ENCODE results near the gene HOXD13. TPM values are rescaled to one million over a fixed set of nuclear protein-coding genes. Genes with fewer than 3 reads are reported as not detected.

Gene HOXD13
- total and polyA plus RNA-seq, 9 donors, result not detected

DNA sequence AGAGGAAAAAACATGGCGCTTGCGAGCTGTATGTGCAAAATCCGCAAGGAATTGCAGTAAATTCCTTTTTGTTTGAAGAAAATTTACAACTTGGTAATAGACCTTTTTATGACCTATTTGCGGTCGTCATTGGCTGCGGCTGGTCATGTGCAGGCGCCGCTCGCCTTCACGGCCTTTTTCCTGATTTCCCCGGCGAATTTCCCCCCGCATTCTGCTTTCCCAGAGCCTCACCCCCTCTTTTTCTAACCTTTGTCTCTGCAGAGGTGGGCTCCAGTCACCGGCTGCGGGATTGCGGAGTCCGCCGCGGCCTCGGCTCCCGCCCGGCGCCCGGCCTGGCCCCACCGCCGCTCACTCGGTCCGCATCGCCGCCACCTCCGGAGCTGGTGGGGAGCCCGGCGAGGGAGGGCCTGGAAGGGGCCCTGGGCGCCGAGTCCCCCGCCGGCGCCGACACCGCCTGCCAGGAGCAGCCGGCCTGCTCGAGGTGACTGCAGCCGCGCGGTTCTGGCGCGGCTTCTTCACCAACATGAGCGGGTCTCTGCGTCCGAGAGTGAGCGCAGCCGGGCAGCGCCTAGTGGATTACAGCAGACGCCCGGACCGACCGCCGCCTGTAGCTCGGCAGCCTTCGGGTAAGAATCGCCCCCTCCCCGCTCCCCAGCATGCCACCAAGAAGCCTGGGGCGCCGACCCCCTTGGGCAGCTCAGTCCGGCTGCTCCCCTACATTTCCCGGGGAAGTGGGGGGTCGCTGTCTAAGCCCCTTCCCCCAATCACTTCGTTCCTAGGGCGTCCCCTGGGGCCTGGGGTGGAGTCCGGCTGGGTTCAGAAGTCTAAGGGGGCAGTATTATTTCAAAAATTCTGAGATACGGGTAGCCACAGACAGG, 44.1 kb downstream of the HOXD13 start:
- intact Hi-C loops (cut with DNase I), result loop anchor here in 1 of 4 donors (10.0 kb wide), 1 partner anchor 1128 kb away; the partner anchor contains the start of gene NFE2L2
- Histone ChIP-seq H3K4me1 (ENCODE audit: insufficient read depth) (peaks cover 20% of the 10 kb centered on the region), H3K4me3 (peak overlapping the region; percentile 64), H3K27ac (peak overlapping the region; percentile 93 to 99), H3K27me3 (no peaks in the 10 kb centered on the region), H3K36me3 (no peaks in the 10 kb centered on the region), H3K9me3 (no peaks in the 10 kb centered on the region)
- WGBS, 3 donors, result 0 to 1% (median 0%) methylated on average over 71 of the region's 71 CpGs
- peak; percentile 62 to 75 (median 70) for DNase-seq
- TF ChIP-seq POLR2A (IDR thresholded peaks at IDR 0.05) (peak; percentile 31), EP300 (IDR thresholded peaks at IDR 0.05) (no peak), CTCF (IDR thresholded peaks at IDR 0.05) (peak in 1 of 3 donors; percentile 9)

DNA sequence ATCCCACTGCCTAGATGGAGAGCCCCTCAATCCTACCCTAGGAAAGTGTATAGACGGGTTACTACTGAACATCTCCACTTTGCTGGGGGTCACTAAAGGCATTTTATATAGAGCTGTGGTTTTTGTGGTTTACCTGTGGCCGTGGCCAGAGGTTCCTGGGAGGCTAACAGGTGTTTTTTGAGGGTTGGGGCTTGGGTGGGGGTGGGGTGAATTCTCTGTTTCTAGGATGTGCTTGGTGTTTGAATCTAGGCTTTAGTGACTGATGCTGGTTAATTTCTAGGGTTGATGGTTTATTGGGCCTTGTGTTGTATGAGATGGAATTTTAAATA, 44.7 kb downstream of the HOXD13 start:
- 0 to 4% (median 3%) methylated on average over 2 of the region's 2 CpGs for WGBS, 3 donors
- Histone ChIP-seq H3K27ac (peak overlapping the region; percentile 93 to 99), H3K4me1 (ENCODE audit: insufficient read depth) (peaks cover 20% of the 10 kb centered on the region), H3K27me3 (no peaks in the 10 kb centered on the region), H3K36me3 (no peaks in the 10 kb centered on the region), H3K9me3 (no peaks in the 10 kb centered on the region), H3K4me3 (peak overlapping the region; percentile 64)
- TF ChIP-seq CTCF (IDR thresholded peaks at IDR 0.05) (no peak), EP300 (IDR thresholded peaks at IDR 0.05) (no peak), POLR2A (IDR thresholded peaks at IDR 0.05) (no peak)
- no peak for DNase-seq
- intact Hi-C loops (cut with DNase I), result loop anchor here in 1 of 4 donors (10.0 kb wide), 1 partner anchor 1128 kb away; the partner anchor contains the start of gene NFE2L2

DNA sequence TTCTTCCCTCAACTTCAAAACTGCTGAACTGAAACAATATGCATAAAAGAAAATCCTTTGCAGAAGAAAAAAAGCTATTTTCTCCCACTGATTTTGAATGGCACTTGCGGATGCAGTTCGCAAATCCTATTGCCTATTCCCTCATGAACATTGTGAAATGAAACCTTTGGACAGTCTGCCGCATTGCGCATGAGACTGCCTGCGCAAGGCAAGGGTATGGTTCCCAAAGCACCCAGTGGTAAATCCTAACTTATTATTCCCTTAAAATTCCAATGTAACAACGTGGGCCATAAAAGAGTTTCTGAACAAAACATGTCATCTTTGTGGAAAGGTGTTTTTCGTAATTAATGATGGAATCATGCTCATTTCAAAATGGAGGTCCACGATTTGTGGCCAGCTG, 45.4 kb downstream of the HOXD13 start:
- Histone ChIP-seq H3K27ac (peak overlapping the region in 1 of 2 donors; percentile 99), H3K4me3 (peak overlapping the region; percentile 64), H3K36me3 (no peaks in the 10 kb centered on the region), H3K27me3 (no peaks in the 10 kb centered on the region), H3K9me3 (no peaks in the 10 kb centered on the region), H3K4me1 (ENCODE audit: insufficient read depth) (peaks cover 20% of the 10 kb centered on the region)
- intact Hi-C loops (cut with DNase I), result loop anchor here in 1 of 4 donors (10.0 kb wide), 1 partner anchor 1127 kb away; the partner anchor contains the start of gene NFE2L2
- TF ChIP-seq POLR2A (IDR thresholded peaks at IDR 0.05) (no peak), EP300 (IDR thresholded peaks at IDR 0.05) (no peak), CTCF (IDR thresholded peaks at IDR 0.05) (no peak)
- peak in 2 of 5 donors; percentile 20 to 47 for DNase-seq
- 30 to 31% (median 31%) methylated on average over 8 of the region's 8 CpGs for WGBS, 3 donors

- Histone ChIP-seq H3K27me3 (no peaks in the 10 kb centered on the region), H3K36me3 (no peaks in the 10 kb centered on the region), H3K27ac (peak overlapping the region; percentile 80 to 99), H3K4me1 (ENCODE audit: insufficient read depth) (peaks cover 17% of the 10 kb centered on the region), H3K4me3 (peak overlapping the region; percentile 53), H3K9me3 (no peaks in the 10 kb centered on the region)
- WGBS, 3 donors, result 10 to 12% (median 12%) methylated on average over 14 of the region's 14 CpGs
- DNase-seq, result peak in 1 of 5 donors; percentile 38
- intact Hi-C loops (cut with DNase I), result loop anchor here in 1 of 4 donors (10.0 kb wide), 1 partner anchor 1126 kb away; the partner anchor contains the start of gene NFE2L2
- TF ChIP-seq CTCF (IDR thresholded peaks at IDR 0.05) (no peak), EP300 (IDR thresholded peaks at IDR 0.05) (no peak), POLR2A (IDR thresholded peaks at IDR 0.05) (no peak)
Measured at GRCh38 chr2:176138526-176138922, 46.0 kb downstream of the HOXD13 start.
